ENCODE results near the gene ABHD15.

DNA sequence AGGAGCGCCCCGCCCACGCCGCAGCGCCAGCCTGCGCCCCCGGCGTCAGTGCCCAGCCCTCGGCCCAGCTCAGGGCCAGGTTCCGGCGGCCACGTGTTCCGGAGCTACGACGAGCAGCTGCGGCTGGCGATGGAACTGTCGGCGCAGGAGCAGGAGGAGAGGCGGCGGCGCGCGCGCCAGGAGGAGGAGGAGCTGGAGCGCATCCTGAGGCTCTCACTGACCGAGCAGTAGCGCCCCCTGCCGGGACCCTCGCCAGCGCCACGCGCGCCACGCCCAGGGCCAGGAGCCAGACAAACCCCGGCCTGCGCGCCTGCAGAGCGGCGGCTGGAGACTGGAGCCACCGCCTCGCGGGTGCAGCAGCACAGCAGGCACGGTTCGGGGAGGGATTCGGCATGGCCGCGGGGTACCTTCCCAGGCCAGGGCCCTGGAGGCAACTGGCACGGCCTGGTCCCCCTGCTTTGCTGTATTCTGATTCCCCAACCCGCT is 46.6 kb upstream of the ABHD15 start:
- TF ChIP-seq, protein P1, sequence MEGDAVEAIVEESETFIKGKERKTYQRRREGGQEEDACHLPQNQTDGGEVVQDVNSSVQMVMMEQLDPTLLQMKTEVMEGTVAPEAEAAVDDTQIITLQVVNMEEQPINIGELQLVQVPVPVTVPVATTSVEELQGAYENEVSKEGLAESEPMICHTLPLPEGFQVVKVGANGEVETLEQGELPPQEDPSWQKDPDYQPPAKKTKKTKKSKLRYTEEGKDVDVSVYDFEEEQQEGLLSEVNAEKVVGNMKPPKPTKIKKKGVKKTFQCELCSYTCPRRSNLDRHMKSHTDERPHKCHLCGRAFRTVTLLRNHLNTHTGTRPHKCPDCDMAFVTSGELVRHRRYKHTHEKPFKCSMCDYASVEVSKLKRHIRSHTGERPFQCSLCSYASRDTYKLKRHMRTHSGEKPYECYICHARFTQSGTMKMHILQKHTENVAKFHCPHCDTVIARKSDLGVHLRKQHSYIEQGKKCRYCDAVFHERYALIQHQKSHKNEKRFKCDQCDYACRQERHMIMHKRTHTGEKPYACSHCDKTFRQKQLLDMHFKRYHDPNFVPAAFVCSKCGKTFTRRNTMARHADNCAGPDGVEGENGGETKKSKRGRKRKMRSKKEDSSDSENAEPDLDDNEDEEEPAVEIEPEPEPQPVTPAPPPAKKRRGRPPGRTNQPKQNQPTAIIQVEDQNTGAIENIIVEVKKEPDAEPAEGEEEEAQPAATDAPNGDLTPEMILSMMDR (IDR thresholded peaks at IDR 0.05; ENCODE audit: extremely low read depth in 1 of 2, insufficient read depth in 1 of 2, low read depth in 1 of 2, low read length in 2 of 2): peak; percentile 94 to 96
- TF ChIP-seq POLR2AphosphoS5 (IDR thresholded peaks at IDR 0.05; ENCODE audit: insufficient read depth, low read depth, low read length) (peak; percentile 85), POLR2A (IDR thresholded peaks at IDR 0.05; ENCODE audit: low read depth, low read length) (peak; percentile 19), JUN (IDR thresholded peaks at IDR 0.05; ENCODE audit: borderline replicate concordance, insufficient read depth, insufficient read length, low read depth) (no peak)
- TF ChIP-seq, protein P2, sequence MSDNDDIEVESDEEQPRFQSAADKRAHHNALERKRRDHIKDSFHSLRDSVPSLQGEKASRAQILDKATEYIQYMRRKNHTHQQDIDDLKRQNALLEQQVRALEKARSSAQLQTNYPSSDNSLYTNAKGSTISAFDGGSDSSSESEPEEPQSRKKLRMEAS (IDR thresholded peaks at IDR 0.05; ENCODE audit: insufficient read depth, insufficient read length): peak; percentile 98

Measured in endothelial cell of umbilical vein (primary cell).